ENCODE data around the gene MYO3B.

Gene MYO3B

GRCh38 chr2:170446078-170446477 is 268.1 kb downstream of the MYO3B start:
- no peaks in the 10 kb centered on the region for H3K4me1 Mint-ChIP-seq (ENCODE audit: low read depth)
- H3K27ac Mint-ChIP-seq: no peak overlapping the region
- H3K4me3 Mint-ChIP-seq: no peak overlapping the region
- H3K27me3 Mint-ChIP-seq: peaks cover 8% of the 10 kb centered on the region
- H3K36me3 Mint-ChIP-seq (ENCODE audit: low read depth): no peaks in the 10 kb centered on the region
- H3K9me3 Mint-ChIP-seq: no peaks in the 10 kb centered on the region

- Mint-ChIP-seq H3K36me3 (ENCODE audit: low read depth) (no peaks in the 10 kb centered on the region), H3K4me1 (ENCODE audit: low read depth) (no peaks in the 10 kb centered on the region), H3K9me3 (no peaks in the 10 kb centered on the region), H3K27ac (no peak overlapping the region), H3K4me3 (no peak overlapping the region), H3K27me3 (peaks cover 1% of the 10 kb centered on the region)
Observed at GRCh38 chr2:170449034-170449433, 271.1 kb downstream of the MYO3B start.

- Mint-ChIP-seq H3K9me3 (no peaks in the 10 kb centered on the region), H3K4me1 (ENCODE audit: low read depth) (no peaks in the 10 kb centered on the region), H3K36me3 (ENCODE audit: low read depth) (no peaks in the 10 kb centered on the region), H3K4me3 (no peak overlapping the region), H3K27ac (no peak overlapping the region), H3K27me3 (no peaks in the 10 kb centered on the region)
Observed at GRCh38 chr2:170454471-170455372, 276.8 kb downstream of the MYO3B start.

GRCh38 chr2:170455617-170456426 is 277.9 kb downstream of the MYO3B start:
- Mint-ChIP-seq H3K4me1 (ENCODE audit: low read depth) (no peaks in the 10 kb centered on the region), H3K4me3 (no peak overlapping the region), H3K27me3 (no peaks in the 10 kb centered on the region), H3K9me3 (no peaks in the 10 kb centered on the region), H3K36me3 (ENCODE audit: low read depth) (no peaks in the 10 kb centered on the region), H3K27ac (no peak overlapping the region)

- no peaks in the 10 kb centered on the region for H3K36me3 Mint-ChIP-seq (ENCODE audit: low read depth)
- H3K4me3 Mint-ChIP-seq: no peak overlapping the region
- H3K27me3 Mint-ChIP-seq: no peaks in the 10 kb centered on the region
- no peaks in the 10 kb centered on the region for H3K4me1 Mint-ChIP-seq (ENCODE audit: low read depth)
- H3K9me3 Mint-ChIP-seq: no peaks in the 10 kb centered on the region
- H3K27ac Mint-ChIP-seq: no peak overlapping the region
Observed at GRCh38 chr2:170456914-170457313, 279.0 kb downstream of the MYO3B start.

DNA sequence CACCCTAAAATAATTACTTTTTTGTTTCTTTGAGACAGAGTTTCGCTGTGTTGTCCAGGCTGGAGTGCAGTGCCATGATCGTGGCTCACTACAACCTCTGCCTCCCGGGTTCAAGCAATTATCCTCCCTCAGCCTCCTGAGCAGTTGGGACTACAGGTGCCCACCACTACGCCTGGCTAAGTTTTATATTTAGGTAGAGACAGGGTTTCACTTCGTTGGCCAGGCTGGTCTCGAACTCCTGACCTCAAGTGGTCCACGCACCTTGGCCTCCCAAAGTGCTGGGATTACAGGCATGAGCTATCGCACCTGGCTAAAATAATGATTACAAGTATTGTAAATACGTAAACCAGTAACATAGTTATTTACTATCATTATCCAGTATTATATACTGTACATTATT is 279.8 kb downstream of the MYO3B start:
- H3K27me3 Mint-ChIP-seq: no peaks in the 10 kb centered on the region
- H3K4me3 Mint-ChIP-seq: no peak overlapping the region
- H3K27ac Mint-ChIP-seq: no peak overlapping the region
- H3K36me3 Mint-ChIP-seq (ENCODE audit: low read depth): no peaks in the 10 kb centered on the region
- H3K4me1 Mint-ChIP-seq (ENCODE audit: low read depth): no peaks in the 10 kb centered on the region
- no peaks in the 10 kb centered on the region for H3K9me3 Mint-ChIP-seq

GRCh38 chr2:170461889-170462288 is 283.9 kb downstream of the MYO3B start:
- Mint-ChIP-seq H3K36me3 (ENCODE audit: low read depth) (no peaks in the 10 kb centered on the region), H3K4me3 (no peak overlapping the region), H3K27me3 (no peaks in the 10 kb centered on the region), H3K27ac (no peak overlapping the region), H3K9me3 (no peaks in the 10 kb centered on the region), H3K4me1 (ENCODE audit: low read depth) (no peaks in the 10 kb centered on the region)

- Mint-ChIP-seq H3K4me3 (no peak overlapping the region), H3K27ac (no peak overlapping the region), H3K36me3 (ENCODE audit: low read depth) (no peaks in the 10 kb centered on the region), H3K9me3 (no peaks in the 10 kb centered on the region), H3K27me3 (no peaks in the 10 kb centered on the region), H3K4me1 (ENCODE audit: low read depth) (no peaks in the 10 kb centered on the region)
Observed at GRCh38 chr2:170462433-170463205, 284.7 kb downstream of the MYO3B start.

DNA sequence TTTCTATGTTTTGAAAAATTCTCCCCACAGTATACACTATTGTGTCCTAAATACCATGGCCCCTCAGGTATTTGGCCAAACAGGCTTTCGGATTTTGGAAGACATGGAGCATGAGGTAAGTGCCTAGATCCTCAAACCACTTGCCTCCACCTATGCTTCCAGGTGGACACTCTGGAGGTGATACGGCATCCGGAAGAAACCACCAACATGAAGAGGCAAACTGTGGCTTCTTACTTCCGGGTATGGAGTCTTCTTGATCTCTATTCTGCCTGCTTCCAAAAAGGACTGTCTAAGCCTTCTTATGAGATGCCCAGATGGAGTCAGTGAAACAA is 285.2 kb downstream of the MYO3B start:
- no peak overlapping the region for H3K27ac Mint-ChIP-seq
- H3K27me3 Mint-ChIP-seq: no peaks in the 10 kb centered on the region
- no peaks in the 10 kb centered on the region for H3K4me1 Mint-ChIP-seq (ENCODE audit: low read depth)
- H3K36me3 Mint-ChIP-seq (ENCODE audit: low read depth): no peaks in the 10 kb centered on the region
- H3K9me3 Mint-ChIP-seq: no peaks in the 10 kb centered on the region
- H3K4me3 Mint-ChIP-seq: no peak overlapping the region

- Mint-ChIP-seq H3K9me3 (no peaks in the 10 kb centered on the region), H3K4me1 (ENCODE audit: low read depth) (no peaks in the 10 kb centered on the region), H3K4me3 (no peak overlapping the region), H3K36me3 (ENCODE audit: low read depth) (no peaks in the 10 kb centered on the region), H3K27ac (no peak overlapping the region), H3K27me3 (no peaks in the 10 kb centered on the region)
Observed at GRCh38 chr2:170464268-170464667, 286.3 kb downstream of the MYO3B start.

- Mint-ChIP-seq H3K4me1 (ENCODE audit: low read depth) (no peaks in the 10 kb centered on the region), H3K27ac (no peak overlapping the region), H3K9me3 (no peaks in the 10 kb centered on the region), H3K36me3 (ENCODE audit: low read depth) (no peaks in the 10 kb centered on the region), H3K27me3 (no peaks in the 10 kb centered on the region), H3K4me3 (no peak overlapping the region)
Observed at GRCh38 chr2:170465241-170465640, 287.3 kb downstream of the MYO3B start.

GRCh38 chr2:170466632-170467031 is 288.7 kb downstream of the MYO3B start:
- Mint-ChIP-seq H3K4me3 (no peak overlapping the region), H3K4me1 (ENCODE audit: low read depth) (no peaks in the 10 kb centered on the region), H3K9me3 (no peaks in the 10 kb centered on the region), H3K36me3 (ENCODE audit: low read depth) (no peaks in the 10 kb centered on the region), H3K27me3 (no peaks in the 10 kb centered on the region), H3K27ac (no peak overlapping the region)

DNA sequence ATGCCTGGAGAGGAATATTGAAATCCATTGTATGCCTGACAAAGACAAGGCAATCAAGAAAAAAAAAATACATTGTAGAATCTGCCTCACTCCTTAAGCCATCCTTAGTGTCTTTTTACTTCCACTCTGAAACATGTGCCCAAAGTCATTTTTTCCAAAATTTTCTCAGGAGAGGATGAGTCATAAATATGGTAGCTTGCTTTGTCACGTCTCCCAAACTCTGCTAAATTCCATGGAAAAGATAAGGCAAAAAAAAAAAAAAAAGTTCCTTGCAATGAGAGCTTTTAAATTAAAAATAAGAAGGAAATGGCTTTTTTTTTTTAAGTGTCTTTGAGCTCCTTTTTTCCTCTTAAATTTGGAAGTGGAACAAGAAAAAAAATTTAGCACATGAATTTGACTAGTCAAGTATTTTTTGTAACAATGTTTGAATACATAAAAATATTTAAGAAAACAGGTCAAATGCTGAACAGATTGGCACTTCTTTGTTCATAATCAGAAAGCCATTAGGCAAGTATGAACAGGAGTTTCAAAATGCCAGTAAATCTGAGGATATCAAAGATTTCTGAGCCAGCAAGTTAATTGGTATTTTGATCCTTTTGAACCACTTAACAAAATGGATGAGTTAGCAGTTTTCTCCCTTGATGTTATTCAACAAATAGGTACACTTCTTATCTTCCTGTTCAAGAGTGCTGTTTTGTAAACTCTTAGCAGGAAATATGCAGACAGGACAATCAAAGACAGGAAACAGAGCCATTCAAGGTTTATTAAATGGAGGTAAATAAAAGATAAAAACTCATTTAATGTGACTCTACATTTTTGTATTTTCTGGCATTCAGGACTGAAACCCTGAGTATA is 289.8 kb downstream of the MYO3B start:
- no peaks in the 10 kb centered on the region for H3K27me3 Mint-ChIP-seq
- no peaks in the 10 kb centered on the region for H3K9me3 Mint-ChIP-seq
- H3K4me3 Mint-ChIP-seq: no peak overlapping the region

GRCh38 chr2:170468557-170468956 is 290.6 kb downstream of the MYO3B start:
- Mint-ChIP-seq H3K9me3 (no peaks in the 10 kb centered on the region), H3K27me3 (peaks cover 4% of the 10 kb centered on the region), H3K4me3 (no peak overlapping the region), H3K4me1 (ENCODE audit: low read depth) (no peaks in the 10 kb centered on the region), H3K27ac (no peak overlapping the region), H3K36me3 (ENCODE audit: low read depth) (no peaks in the 10 kb centered on the region)

More for the DNA sequence above, 289.8 kb downstream of the MYO3B start:
- Mint-ChIP-seq H3K4me1 (ENCODE audit: low read depth) (no peaks in the 10 kb centered on the region), H3K36me3 (ENCODE audit: low read depth) (no peaks in the 10 kb centered on the region), H3K27ac (no peak overlapping the region)
